SU-DHL-6 (cell line): Measurements from ENCODE around the gene SLC7A11.

Experiments
- CTCF ChIP-seq: fragments of 200-600 bp; sonication (generic); IDR thresholded peaks from one replicate; pipeline ENCODE4 v1.5.1; 2017; ENCODE audit warnings: antibody characterized with exemption, mild to moderate bottlenecking, low read length, moderate library complexity; ENCODE audit not compliant: insufficient read depth, poor library complexity, severe bottlenecking
- EZH2phosphoT487 ChIP-seq: fragments of 200-600 bp; sonication (generic), shearing (Covaris generic); conservative IDR thresholded peaks from 2 replicates; pipeline ENCODE4 v1.6.1; 2018; ENCODE audit warnings: mild to moderate bottlenecking, antibody characterized with exemption, low read length, moderate library complexity, mixed read lengths

GRCh38 chr4:138184886-138185285 lies 57.3 kb downstream of the SLC7A11 start:
- no peak for TF ChIP-seq CTCF
- no peak for TF ChIP-seq EZH2phosphoT487
